C4-2B (cell line): ENCODE data around the gene CACNA2D1.
"Not testable (repeated sequence)": the region's sequence is repeated elsewhere in the genome, so short reads cannot be mapped to it uniquely, and the experiment has no call there.

Source experiments
- H3K27ac ChIP-seq: fragments of 450-650 bp; 2 replicates; pipeline ENCODE4 v1.5.1; 2017
- CTCF ChIP-seq: fragments of 450-650 bp; conservative IDR thresholded peaks from 2 replicates; pipeline ENCODE4 v1.5.1; 2017; ENCODE audit warnings: mild to moderate bottlenecking
- ZFX ChIP-seq: fragments of 450-650 bp; IDR thresholded peaks from 2 replicates; pipeline ENCODE4 v1.6.1; 2017

The CACNA2D1 gene

GRCh38 chr7:82393840-82394220 lies 49.7 kb downstream of the CACNA2D1 start:
- TF ChIP-seq ZFX (no peak), CTCF (no peak)
- H3K27ac ChIP-seq, result no peak overlapping the region

- TF ChIP-seq ZFX (no peak), CTCF (no peak)
- no peak overlapping the region for H3K27ac ChIP-seq
Observed at GRCh38 chr7:82393076-82393839, 50.3 kb downstream of the CACNA2D1 start.

- TF ChIP-seq ZFX (no peak), CTCF (no peak)
- no peak overlapping the region for H3K27ac ChIP-seq
Observed at GRCh38 chr7:82390936-82391335, 52.6 kb downstream of the CACNA2D1 start.

GRCh38 chr7:82389876-82390275 lies 53.7 kb downstream of the CACNA2D1 start:
- H3K27ac ChIP-seq, result no peak overlapping the region
- TF ChIP-seq CTCF, result no peak
- TF ChIP-seq ZFX, result no peak

GRCh38 chr7:82388138-82388537 lies 55.4 kb downstream of the CACNA2D1 start:
- TF ChIP-seq CTCF (no peak), ZFX (no peak)
- H3K27ac ChIP-seq, result no peak overlapping the region

GRCh38 chr7:82386571-82386970 lies 57.0 kb downstream of the CACNA2D1 start:
- not testable (repeated sequence) for H3K27ac ChIP-seq

- no peak overlapping the region for H3K27ac ChIP-seq
- TF ChIP-seq CTCF, result no peak
- no peak for TF ChIP-seq ZFX
Observed at GRCh38 chr7:82384779-82385178, 58.8 kb downstream of the CACNA2D1 start.

- TF ChIP-seq ZFX (no peak), CTCF (no peak)
- H3K27ac ChIP-seq, result no peak overlapping the region
Observed at GRCh38 chr7:82384051-82384464, 59.5 kb downstream of the CACNA2D1 start.
